H9 (cell line): ENCODE data around the gene BCO1. TPM values are rescaled to one million over a fixed set of nuclear protein-coding genes. Genes with fewer than 3 reads are reported as not detected.

ENCODE experiments used
- DNase-seq: peaks from one replicate; pipeline ENCODE4 v3.0.0-alpha.2; 2017
- H2AFZ ChIP-seq: one replicate; pipeline ENCODE4 v1.6.1; 2013; ENCODE audit warnings: mild to moderate bottlenecking, low read length, control low read depth, moderate library complexity
- H2AK5ac ChIP-seq: 2 replicates; pipeline ENCODE4 v1.6.1; 2013; ENCODE audit warnings: low read length, control low read depth, mixed read lengths; ENCODE audit not compliant: insufficient read length
- H2BK120ac ChIP-seq: one replicate; pipeline ENCODE4 v1.6.1; 2013; ENCODE audit warnings: low read depth, mild to moderate bottlenecking, low read length, control low read depth, inconsistent platforms; ENCODE audit not compliant: poor library complexity, severe bottlenecking
- H2BK12ac ChIP-seq: 2 replicates; pipeline ENCODE4 v1.6.1; 2013; ENCODE audit warnings: low read length, control low read depth, mixed read lengths, low read depth; ENCODE audit not compliant: insufficient read length
- H2BK15ac ChIP-seq: 2 replicates; pipeline ENCODE4 v1.6.1; 2013; ENCODE audit warnings: low read depth, low read length, control low read depth
- H2BK20ac ChIP-seq: one replicate; pipeline ENCODE4 v1.6.1; 2013; ENCODE audit warnings: low read depth, mild to moderate bottlenecking, low read length, control low read depth, inconsistent platforms; ENCODE audit not compliant: poor library complexity, severe bottlenecking
- H2BK5ac ChIP-seq: 2 replicates; pipeline ENCODE4 v1.6.1; 2013; ENCODE audit warnings: low read length, control low read depth, mixed read lengths; ENCODE audit not compliant: insufficient read length
- H3K14ac ChIP-seq: 2 replicates; pipeline ENCODE4 v1.6.1; 2013; ENCODE audit warnings: low read length, control low read depth; ENCODE audit not compliant: insufficient read depth
- H3K18ac ChIP-seq: 2 replicates; pipeline ENCODE4 v1.6.1; 2013; ENCODE audit warnings: low read depth, mild to moderate bottlenecking, mixed read lengths, low read length, control low read depth; ENCODE audit not compliant: insufficient read length
- H3K23ac ChIP-seq: 2 replicates; pipeline ENCODE4 v1.6.1; 2013; ENCODE audit warnings: low read length, control low read depth, mixed read lengths, low read depth; ENCODE audit not compliant: insufficient read length
- H3K23me2 ChIP-seq: 2 replicates; pipeline ENCODE4 v1.6.1; 2013; ENCODE audit warnings: low read depth, mild to moderate bottlenecking, mixed read lengths, low read length, control low read depth; ENCODE audit not compliant: insufficient read length, poor library complexity, severe bottlenecking
- H3K27ac ChIP-seq: 2 replicates; pipeline ENCODE4 v1.5.1; 2013; ENCODE audit warnings: low read length, control low read depth, mixed read lengths, low read depth; ENCODE audit not compliant: insufficient read length
- H3K27me3 ChIP-seq: 2 replicates; pipeline ENCODE4 v1.6.1; 2013; ENCODE audit warnings: low read length, control low read depth, inconsistent platforms; ENCODE audit not compliant: insufficient read depth
- H3K4ac ChIP-seq: 2 replicates; pipeline ENCODE4 v1.6.1; 2013; ENCODE audit warnings: low read depth, mild to moderate bottlenecking, control low read depth, inconsistent platforms, low read length, moderate library complexity
- H3K4me1 ChIP-seq: 2 replicates; pipeline ENCODE4 v1.6.1; 2013; ENCODE audit warnings: low read length, control low read depth, inconsistent platforms; ENCODE audit not compliant: insufficient read depth
- H3K4me2 ChIP-seq: 2 replicates; pipeline ENCODE4 v1.6.1; 2013; ENCODE audit warnings: low read length, control low read depth, mixed read lengths; ENCODE audit not compliant: insufficient read length, insufficient read depth
- H3K56ac ChIP-seq: 2 replicates; pipeline ENCODE4 v1.6.1; 2013; ENCODE audit warnings: low read depth, mild to moderate bottlenecking, mixed read lengths, low read length, control low read depth; ENCODE audit not compliant: insufficient read length
- H3K79me1 ChIP-seq: 2 replicates; pipeline ENCODE4 v1.6.1; 2013; ENCODE audit warnings: low read depth, mild to moderate bottlenecking, moderate library complexity, low read length, control low read depth, inconsistent platforms; ENCODE audit not compliant: insufficient read depth, poor library complexity, severe bottlenecking
- H3K79me2 ChIP-seq: 2 replicates; pipeline ENCODE4 v1.6.1; 2013; ENCODE audit warnings: low read length, control low read depth, inconsistent platforms; ENCODE audit not compliant: insufficient read depth
- H3K9ac ChIP-seq: 2 replicates; pipeline ENCODE4 v1.6.1; 2013; ENCODE audit warnings: low read length, control low read depth, mixed read lengths; ENCODE audit not compliant: insufficient read length; ENCODE audit errors: extremely low read depth
- H3K9me3 ChIP-seq: one replicate; pipeline ENCODE4 v1.6.1; 2013; ENCODE audit warnings: low read depth, low read length, inconsistent platforms; ENCODE audit not compliant: control insufficient read depth
- H3T11ph ChIP-seq: one replicate; pipeline ENCODE4 v1.6.1; 2013; ENCODE audit warnings: mild to moderate bottlenecking, low read length, control low read depth, inconsistent platforms
- H4K20me1 ChIP-seq: one replicate; pipeline ENCODE4 v1.6.1; 2013; ENCODE audit not compliant: control insufficient read depth, insufficient read length, insufficient read depth
- H4K5ac ChIP-seq: 2 replicates; pipeline ENCODE4 v1.6.1; 2013; ENCODE audit warnings: low read depth, mild to moderate bottlenecking, mixed read lengths, low read length, control low read depth; ENCODE audit not compliant: insufficient read length
- H4K8ac ChIP-seq: replicated peaks from 2 replicates; pipeline ENCODE4 v1.6.1; 2013; ENCODE audit warnings: low read length, control low read depth, mixed read lengths, low read depth; ENCODE audit not compliant: insufficient read length
- H4K91ac ChIP-seq: 2 replicates; pipeline ENCODE4 v1.6.1; 2013; ENCODE audit warnings: low read depth, mild to moderate bottlenecking, moderate library complexity, mixed read lengths, low read length, control low read depth; ENCODE audit not compliant: insufficient read length
- H3K27ac Mint-ChIP-seq, 3 experiments: 2 replicates in 2 of 3; 3 replicates in 1 of 3; pipeline ENCODE4 v1.8.0; 2020 to 2021; ENCODE audit warnings: mixed read lengths in 3 of 3, mild to moderate bottlenecking in 1 of 3, moderate library complexity in 1 of 3
- H3K27me3 Mint-ChIP-seq: 2 replicates; pipeline ENCODE4 v1.8.0; 2021; ENCODE audit warnings: low read depth, mild to moderate bottlenecking, moderate library complexity, mixed read lengths
- H3K36me3 Mint-ChIP-seq, 3 experiments: 2 replicates in 2 of 3; 3 replicates in 1 of 3; pipeline ENCODE4 v1.8.0; 2020 to 2021; ENCODE audit warnings: low read depth in 3 of 3, mixed read lengths in 3 of 3; ENCODE audit not compliant: insufficient read depth in 1 of 3
- H3K4me1 Mint-ChIP-seq, 2 experiments: 2 replicates each; pipeline ENCODE4 v1.8.0; 2020; ENCODE audit warnings: mixed read lengths in 2 of 2
- H3K4me3 Mint-ChIP-seq, 2 experiments: 2 replicates in 1 of 2; 3 replicates in 1 of 2; pipeline ENCODE4 v1.8.0; 2020 to 2021; ENCODE audit warnings: mild to moderate bottlenecking in 2 of 2, mixed read lengths in 2 of 2, moderate library complexity in 1 of 2
- H3K9me3 Mint-ChIP-seq, 2 experiments: 2 replicates in 1 of 2; 3 replicates in 1 of 2; pipeline ENCODE4 v1.8.0; 2020; ENCODE audit warnings: mild to moderate bottlenecking in 2 of 2, mixed read lengths in 2 of 2, moderate library complexity in 1 of 2
- CTCF ChIP-seq: fragments of 200-600 bp; sonication (generic); conservative IDR thresholded peaks from 3 replicates; pipeline ENCODE4 v1.8.0; 2021; ENCODE audit warnings: antibody characterized with exemption, mild to moderate bottlenecking
- WGBS: extraction: QIAGEN DNeasy Blood & Tissue Kit; methylation state at CpG from one replicate; pipeline ENCODE4 v1.1.7; 2013; ENCODE audit warnings: missing lambda C conversion rate, low lambda C conversion rate, mixed read lengths; ENCODE audit not compliant: insufficient read length; ENCODE audit errors: extremely low coverage; 5-methylcytosine and 5-hydroxymethylcytosine counted together
- total RNA-seq: library from RNA; stranded (reverse); gene quantifications from 2 replicates; pipeline ENCODE4 v1.2.1, GENCODE V29; 2021

Gene BCO1
- total RNA-seq, 1 experiment from 2014 or later: not detected

DNA sequence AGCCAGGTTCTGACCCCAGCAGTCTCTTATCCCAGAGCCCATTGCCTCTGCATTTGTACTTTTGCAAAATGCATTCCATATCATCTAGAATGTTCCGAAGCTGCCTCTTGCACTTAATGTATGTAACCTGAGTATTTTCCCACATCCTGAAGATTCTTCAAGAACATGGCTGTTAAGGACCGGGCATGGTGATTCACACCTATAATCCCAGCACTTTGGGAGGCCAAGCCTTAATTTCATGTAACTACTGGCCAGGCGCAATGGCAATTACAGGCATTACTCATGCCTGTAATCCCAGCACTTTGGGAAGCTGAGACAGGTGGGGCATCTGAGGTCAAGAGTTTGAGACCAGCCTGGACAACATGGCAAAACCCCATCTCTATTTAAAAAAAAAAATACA, 44.6 kb downstream of the BCO1 start:
- Histone ChIP-seq H3K4me2 (no peak overlapping the region), H3K9me3 (no peaks in the 10 kb centered on the region), H3K4ac (no peak overlapping the region), H4K91ac (no peak overlapping the region), H2BK15ac (no peak overlapping the region), H3K56ac (no peak overlapping the region), H4K5ac (no peak overlapping the region), H3K23me2 (no peaks in the 10 kb centered on the region), H2AFZ (no peak overlapping the region), H3K4me1 (no peaks in the 10 kb centered on the region), H2AK5ac (no peak overlapping the region), H3K23ac (no peak overlapping the region), H2BK120ac (no peak overlapping the region), H2BK12ac (no peak overlapping the region), H3K27ac (no peak overlapping the region), H2BK20ac (no peak overlapping the region), H3K79me2 (no peaks in the 10 kb centered on the region), H3K9ac (no peak overlapping the region), H4K20me1 (no peaks in the 10 kb centered on the region), H2BK5ac (no peak overlapping the region), H4K8ac (no peak overlapping the region), H3K27me3 (no peaks in the 10 kb centered on the region), H3K79me1 (no peaks in the 10 kb centered on the region), H3K14ac (no peak overlapping the region), H3T11ph (no peak overlapping the region), H3K18ac (no peak overlapping the region)
- WGBS: no CpG with 5 or more reads among the region's 3 CpGs
- Mint-ChIP-seq H3K27ac (no peak overlapping the region), H3K36me3 (no peaks in the 10 kb centered on the region), H3K4me3 (no peak overlapping the region), H3K27me3 (no peaks in the 10 kb centered on the region), H3K4me1 (no peaks in the 10 kb centered on the region), H3K9me3 (no peaks in the 10 kb centered on the region)
- no peak for DNase-seq
- no peak for TF ChIP-seq CTCF
